H7 (cell line): ENCODE data around the gene SNX27. TPM values are rescaled to one million over a fixed set of nuclear protein-coding genes. Genes with fewer than 3 reads are reported as not detected.

Experiments
- DNase-seq: peaks from one replicate; pipeline ENCODE4 v3.0.0; 2012
- H3K27me3 ChIP-seq: 2 replicates; pipeline ENCODE4 v1.6.0; 2011; ENCODE audit warnings: mild to moderate bottlenecking, low read length; ENCODE audit not compliant: control insufficient read depth, insufficient read depth
- H3K36me3 ChIP-seq: replicated peaks from 2 replicates; pipeline ENCODE4 v1.5.1; 2011; ENCODE audit warnings: low read length; ENCODE audit not compliant: control insufficient read depth, insufficient read depth
- H3K4me3 ChIP-seq: 2 replicates; pipeline ENCODE4 v1.5.1; 2011; ENCODE audit warnings: low read depth, mild to moderate bottlenecking, control low read depth, low read length, moderate library complexity; ENCODE audit not compliant: insufficient read depth
- total RNA-seq: library from RNA; depleted of rRNA; stranded (reverse); fragments of >200 nt; shearing (Covaris generic); gene quantifications from 2 replicates; pipeline ENCODE4 v1.2.3, GENCODE V29; 2014

The SNX27 gene
- total RNA-seq, 1 experiment from 2014 or later: 35.1 TPM

DNA sequence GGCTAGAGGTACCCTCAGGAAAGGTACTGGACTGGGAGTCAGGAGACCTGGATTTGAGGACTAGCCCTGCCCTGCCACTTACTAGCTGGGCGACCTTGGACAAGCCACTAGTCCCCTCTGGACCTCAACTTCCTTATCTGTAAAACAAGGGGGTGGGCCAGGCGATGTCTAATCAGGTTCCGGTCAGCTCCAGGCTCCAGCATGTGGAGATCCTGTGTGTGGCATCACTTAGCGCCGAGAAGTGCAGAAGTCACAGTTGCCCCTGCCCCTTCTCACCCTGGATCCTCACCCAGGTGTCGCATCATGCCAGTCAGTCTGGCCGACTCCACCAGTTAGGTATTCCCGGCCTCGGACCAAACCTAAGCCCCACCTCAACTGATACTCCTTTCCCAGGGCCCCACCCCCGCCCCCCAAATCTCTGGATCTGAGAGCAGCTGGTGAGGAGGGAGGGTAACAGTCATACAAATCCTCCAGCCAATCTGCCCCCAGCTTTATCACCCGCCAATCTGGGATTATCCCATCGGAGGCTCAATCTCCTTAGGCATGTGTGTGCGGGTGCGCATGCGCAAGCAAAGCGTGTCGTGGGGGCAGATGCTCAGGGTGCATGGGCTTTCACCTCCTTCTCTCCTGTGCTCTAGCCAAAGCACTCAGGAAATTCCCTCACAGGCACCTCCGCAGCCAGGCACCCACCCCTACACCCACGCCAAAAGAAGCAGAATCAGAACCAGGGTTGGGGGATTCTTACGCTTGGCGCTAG, 99.4 kb downstream of the SNX27 start:
- Histone ChIP-seq H3K27me3 (peaks cover 5% of the 10 kb centered on the region; the same call in 1 of the 2 replicates), H3K36me3 (no peaks in the 10 kb centered on the region), H3K4me3 (no peak overlapping the region)
- DNase-seq: no peak

DNA sequence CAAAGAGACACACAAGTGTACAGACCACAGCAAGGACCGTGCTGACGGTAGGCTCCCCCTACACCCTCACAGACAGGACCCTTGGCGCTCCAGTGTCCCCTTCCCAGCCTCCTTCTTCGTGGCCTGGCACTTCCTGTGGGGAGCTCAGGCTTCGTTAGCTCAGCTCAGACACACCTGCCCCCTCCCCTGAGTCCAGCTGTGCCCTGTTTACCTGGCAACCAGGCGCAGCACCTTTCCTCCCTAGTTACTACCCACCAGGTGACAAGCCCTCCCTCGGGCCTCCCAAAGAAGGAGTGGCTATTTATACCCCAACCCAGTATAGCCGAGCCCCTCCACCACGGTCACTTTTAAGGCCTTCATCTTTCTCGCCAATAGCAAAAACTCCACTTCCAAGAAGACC, 100.1 kb downstream of the SNX27 start:
- no peak for DNase-seq

DNA sequence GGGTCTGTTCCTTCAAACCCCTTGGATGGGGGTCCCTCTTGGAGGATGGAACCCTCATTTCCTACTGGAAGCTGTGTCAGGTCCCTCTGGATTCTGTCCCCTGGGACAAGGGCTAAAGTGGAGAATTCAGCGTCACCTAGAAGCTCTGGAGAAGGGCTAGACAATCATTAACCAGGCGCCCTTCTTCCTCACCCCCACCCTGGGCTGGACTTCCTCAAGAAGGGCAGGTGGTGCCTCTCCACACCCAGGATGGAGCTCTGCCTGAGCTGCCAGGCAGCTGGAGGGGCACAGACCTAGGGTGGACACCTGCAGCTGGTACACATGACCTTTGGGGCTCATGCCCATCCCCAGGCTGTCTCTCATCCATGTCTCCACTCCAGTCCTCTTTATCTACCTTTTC, 101.2 kb downstream of the SNX27 start:
- H3K27me3 ChIP-seq: peaks cover 14% of the 10 kb centered on the region
- H3K4me3 ChIP-seq: no peak overlapping the region
- no peak for DNase-seq
- no peaks in the 10 kb centered on the region for H3K36me3 ChIP-seq

More for the DNA sequence above, 100.1 kb downstream of the SNX27 start:
- H3K4me3 ChIP-seq: no peak overlapping the region
- H3K36me3 ChIP-seq: no peaks in the 10 kb centered on the region
- H3K27me3 ChIP-seq: peaks cover 5% of the 10 kb centered on the region; the same call in 1 of the 2 replicates

DNA sequence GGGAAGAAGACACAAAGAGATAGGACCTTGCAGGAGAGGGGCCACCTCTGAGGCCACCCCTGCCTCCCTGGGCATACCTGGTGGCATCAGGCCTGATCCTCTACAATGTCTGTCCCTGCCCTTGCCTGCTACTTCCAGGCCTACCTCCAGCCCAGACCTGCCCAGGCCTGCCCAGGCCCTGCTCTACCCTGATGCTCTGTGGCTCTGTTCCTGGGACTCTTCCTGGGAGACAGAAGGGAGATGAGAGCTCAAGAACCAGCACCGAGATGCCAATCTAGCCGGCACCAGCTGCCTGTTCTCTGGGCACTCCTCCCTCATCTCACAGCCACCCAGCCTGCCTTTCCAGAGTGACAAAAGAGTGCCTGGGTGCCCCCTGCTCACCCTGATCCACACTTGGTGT, 102.0 kb downstream of the SNX27 start:
- no peaks in the 10 kb centered on the region for H3K36me3 ChIP-seq
- DNase-seq: no peak
- H3K27me3 ChIP-seq: peaks cover 23% of the 10 kb centered on the region
- no peak overlapping the region for H3K4me3 ChIP-seq

DNA sequence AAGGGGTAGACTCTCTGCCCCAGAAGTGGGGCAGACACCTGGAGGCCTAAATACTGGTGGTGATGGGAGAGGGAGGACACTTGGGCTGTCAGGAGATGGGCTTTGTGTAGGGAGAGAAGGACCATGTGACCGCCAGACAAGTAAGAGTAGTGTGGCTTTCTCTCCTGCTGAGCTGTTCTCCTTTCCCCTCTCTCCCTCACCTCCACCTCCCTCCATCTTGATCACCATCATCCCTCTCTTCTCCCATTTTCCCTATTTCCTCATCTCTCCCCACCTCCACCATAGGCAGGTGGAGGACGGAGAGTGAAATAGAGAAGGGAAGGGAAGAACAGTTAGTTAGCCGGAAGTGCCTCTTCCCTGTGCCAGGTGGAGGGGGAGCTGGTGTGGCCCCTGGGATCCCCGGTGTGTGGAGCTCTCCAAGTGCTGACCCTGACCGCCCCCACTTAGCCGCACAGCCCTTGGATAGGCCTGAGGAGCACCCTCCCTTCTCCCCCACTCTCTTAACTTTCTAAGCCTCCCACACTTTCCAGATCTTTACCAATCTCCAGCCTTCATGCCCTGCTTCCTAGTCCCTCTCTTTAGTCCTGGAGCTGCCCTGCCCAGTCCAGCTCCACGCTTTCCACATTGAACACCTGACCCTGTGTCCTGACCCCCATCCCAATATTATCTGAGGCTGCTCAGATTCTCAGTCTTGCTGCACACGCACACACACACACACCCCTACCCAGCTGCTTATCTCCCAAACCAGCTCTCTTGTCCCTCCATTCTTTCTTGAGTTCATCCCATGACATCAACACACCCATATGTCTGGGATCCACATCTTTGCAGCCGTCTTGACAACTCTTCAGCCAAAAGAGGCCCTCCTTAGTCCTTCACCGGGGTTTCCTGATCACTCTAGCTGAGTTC, 103.2 kb downstream of the SNX27 start:
- peak; percentile 71 for DNase-seq
- no peak overlapping the region for H3K4me3 ChIP-seq
- no peaks in the 10 kb centered on the region for H3K36me3 ChIP-seq
- peaks cover 31% of the 10 kb centered on the region for H3K27me3 ChIP-seq

DNA sequence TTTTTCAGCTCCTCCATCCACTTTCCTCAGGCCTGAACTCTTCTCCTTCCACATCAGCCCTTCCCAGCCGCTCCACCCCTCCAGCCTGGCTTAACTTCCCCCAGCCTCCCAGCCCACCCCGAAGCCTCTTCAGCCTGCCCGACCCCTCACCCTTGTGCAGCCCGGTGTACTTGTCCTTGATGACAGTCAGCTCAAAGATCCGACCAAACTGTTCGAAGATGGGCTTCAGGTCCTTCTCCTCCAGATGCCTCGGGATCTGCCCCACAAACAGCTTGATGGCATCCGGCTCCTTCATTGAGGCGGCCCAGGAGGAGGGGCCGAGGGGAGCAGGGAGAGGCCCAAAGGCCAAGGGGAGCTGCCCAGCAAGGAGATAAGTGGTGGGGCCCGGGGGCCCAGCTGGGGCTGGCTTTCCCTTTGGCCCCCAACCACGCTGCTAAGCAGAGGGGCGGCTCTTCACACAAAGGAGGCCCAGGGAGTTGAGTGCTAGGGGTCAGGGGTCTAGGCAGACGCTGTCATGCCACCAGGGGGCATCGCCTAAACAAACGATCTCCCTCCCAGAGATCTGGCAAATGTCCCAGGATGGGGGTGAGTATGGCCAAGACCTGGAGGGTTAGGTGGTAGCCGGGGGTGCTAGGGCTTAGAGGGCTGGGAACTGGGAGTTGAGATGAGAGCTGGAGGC, 104.0 kb downstream of the SNX27 start:
- peak; percentile 90 for DNase-seq
- Histone ChIP-seq H3K27me3 (peaks cover 39% of the 10 kb centered on the region), H3K36me3 (no peaks in the 10 kb centered on the region), H3K4me3 (peak overlapping the region; percentile 28; the same call in 1 of the 2 replicates)

DNA sequence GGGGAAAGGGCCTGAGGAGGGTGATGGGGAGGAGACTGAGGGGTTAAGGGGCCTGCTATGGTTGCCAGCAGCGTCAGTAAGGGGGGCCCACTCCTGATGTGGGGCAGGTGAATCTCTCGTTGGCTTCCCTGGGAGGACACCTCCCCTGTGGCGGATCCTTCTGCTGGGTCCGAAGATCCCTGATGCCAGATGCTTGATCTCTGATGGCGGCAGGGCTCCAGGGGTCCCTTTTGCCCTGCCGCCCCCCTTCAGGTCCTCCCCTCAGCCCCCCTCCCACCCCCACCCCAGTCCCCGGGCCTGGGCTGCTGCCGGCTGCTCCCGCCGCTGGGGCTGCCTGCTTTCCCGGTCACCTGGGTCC, 104.5 kb downstream of the SNX27 start:
- no peak for DNase-seq
- Histone ChIP-seq H3K27me3 (peaks cover 40% of the 10 kb centered on the region), H3K36me3 (no peaks in the 10 kb centered on the region), H3K4me3 (peak overlapping the region; percentile 28; the same call in 1 of the 2 replicates)

DNA sequence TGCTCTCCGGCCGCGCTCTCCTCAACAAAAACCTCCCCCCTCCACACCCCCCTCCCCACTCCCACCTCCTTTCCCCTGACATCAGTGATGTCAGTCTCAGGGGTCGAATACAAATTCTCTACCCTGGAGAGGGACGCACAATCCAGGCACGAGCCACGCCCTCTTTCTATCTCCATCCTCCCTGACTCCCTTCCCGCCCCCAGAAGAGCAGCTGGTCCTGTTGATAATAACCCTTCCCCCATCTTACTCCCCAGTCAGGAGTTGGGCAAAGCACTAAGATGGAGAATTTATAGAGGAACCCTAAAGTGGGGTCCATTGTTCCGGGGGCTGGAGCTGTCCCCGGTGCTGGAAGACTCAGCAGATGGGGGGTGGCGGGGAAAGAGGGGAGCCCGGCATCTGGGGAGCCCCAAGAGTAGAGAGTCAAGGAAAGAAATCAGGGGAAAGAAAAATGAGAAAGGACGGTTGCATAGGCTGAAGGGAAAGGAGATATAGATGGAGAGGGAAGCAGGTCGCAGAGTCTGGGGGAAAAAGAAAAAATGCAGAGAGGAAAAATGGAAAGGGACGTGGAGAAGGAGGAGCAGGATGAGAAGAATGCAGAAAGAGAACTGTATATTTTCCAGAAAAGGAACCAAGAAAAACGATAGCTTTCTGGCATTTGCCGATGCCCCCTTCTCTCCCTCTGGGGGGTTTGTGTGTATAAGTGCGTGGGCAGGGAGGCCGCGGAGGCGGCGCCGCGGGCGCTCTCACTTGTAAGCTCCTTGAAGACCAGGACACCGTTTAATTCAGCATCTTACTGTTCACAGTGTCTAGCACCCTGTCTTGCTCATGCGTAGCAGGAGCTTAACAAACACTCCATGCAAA, 105.2 kb downstream of the SNX27 start, which contains the start of gene CELF3:
CELF3 (minus strand) TSS at position 33 of the 861 bp plus-strand sequence. CDS start 783 bp downstream, outside the sequence.
- DNase-seq: peak; percentile 93
- peaks cover 46% of the 10 kb centered on the region for H3K27me3 ChIP-seq
- H3K36me3 ChIP-seq: no peaks in the 10 kb centered on the region
- peak within 1 kb of the TSS; percentile 28; the same call in 1 of the 2 replicates for H3K4me3 ChIP-seq

DNA sequence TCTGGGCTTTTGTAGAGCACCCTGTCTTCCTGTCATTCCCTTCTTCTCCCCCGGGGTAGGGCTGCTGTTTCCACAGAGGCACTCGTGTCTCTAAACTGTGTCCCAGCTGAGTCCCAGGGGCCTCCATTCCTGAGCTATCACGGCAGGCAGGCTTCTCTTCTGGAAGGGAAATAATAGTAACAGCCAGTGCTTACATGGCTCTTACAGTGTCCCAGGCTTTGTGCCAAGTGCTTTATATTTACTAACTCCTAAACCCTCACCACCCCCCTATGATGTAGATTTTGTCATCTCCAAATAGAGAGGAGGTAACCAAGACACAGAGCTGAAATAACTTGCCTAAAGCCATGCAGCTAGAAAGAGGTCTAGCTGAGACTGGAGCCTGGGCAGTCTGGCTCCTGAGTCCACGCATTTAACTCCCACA, 106.2 kb downstream of the SNX27 start:
- no peaks in the 10 kb centered on the region for H3K36me3 ChIP-seq
- DNase-seq: no peak
- H3K27me3 ChIP-seq: peaks cover 55% of the 10 kb centered on the region
- no peak overlapping the region for H3K4me3 ChIP-seq

DNA sequence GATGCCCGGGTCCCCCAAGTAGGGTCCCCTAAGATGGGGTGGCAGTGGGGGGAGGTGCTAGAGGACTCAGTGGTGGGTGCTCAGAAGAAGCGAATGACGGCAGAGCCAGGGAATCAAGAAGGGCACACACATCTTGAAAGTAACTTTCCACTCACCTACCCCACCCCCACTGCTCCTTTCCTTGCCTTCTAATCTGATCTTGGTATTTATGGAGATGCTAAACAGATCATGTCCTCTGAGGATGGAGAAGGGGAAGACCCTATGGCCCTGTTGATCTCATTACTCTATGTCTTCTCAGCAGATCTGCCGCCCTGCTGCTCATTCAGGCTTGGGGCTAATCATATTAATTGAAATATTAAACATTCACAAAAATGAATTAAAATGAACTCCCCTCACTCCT, 106.8 kb downstream of the SNX27 start:
- H3K27me3 ChIP-seq: peaks cover 55% of the 10 kb centered on the region
- no peaks in the 10 kb centered on the region for H3K36me3 ChIP-seq
- DNase-seq: no peak
- no peak overlapping the region for H3K4me3 ChIP-seq

DNA sequence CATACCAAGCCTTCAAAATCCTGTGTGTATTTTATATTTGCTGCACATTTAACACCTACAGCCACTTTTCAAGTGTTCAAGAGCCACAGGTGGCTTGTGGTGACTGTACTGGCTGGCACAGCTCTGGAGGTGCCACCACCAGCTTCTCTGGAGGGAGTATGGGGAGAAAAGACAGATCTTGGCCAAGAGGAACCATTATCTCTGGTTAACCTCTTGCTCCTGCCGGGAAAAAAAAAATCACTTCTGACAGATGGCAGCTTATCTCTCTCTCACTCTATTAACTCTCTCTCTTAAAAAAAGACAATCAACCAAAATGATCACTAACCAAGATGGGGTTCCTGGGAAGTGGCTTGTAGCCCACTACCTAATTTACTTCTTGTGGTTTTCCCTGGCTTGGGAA, 108.3 kb downstream of the SNX27 start:
- DNase-seq: peak; percentile 14
- Histone ChIP-seq H3K36me3 (no peaks in the 10 kb centered on the region), H3K4me3 (no peak overlapping the region), H3K27me3 (peaks cover 59% of the 10 kb centered on the region)

DNA sequence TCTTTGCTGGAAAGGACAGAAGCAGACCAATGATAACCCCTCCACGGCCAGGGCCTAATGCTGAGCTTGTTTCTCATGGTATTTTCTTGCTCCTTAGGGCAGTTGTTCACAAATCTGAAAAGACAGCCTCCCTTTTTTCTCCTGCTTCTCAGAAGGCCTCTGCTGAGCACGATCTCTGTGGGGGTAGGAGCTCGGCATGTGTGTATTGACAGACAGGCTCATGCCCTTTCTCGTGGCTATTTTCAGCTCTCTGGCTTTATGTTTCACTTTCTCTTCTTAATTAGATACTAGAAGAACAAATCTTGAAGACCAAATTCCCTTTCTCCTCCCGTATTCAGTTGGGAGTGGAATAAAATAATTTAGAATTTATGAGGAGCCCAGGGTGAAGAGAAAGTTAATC, 108.7 kb downstream of the SNX27 start:
- no peak for DNase-seq

DNA sequence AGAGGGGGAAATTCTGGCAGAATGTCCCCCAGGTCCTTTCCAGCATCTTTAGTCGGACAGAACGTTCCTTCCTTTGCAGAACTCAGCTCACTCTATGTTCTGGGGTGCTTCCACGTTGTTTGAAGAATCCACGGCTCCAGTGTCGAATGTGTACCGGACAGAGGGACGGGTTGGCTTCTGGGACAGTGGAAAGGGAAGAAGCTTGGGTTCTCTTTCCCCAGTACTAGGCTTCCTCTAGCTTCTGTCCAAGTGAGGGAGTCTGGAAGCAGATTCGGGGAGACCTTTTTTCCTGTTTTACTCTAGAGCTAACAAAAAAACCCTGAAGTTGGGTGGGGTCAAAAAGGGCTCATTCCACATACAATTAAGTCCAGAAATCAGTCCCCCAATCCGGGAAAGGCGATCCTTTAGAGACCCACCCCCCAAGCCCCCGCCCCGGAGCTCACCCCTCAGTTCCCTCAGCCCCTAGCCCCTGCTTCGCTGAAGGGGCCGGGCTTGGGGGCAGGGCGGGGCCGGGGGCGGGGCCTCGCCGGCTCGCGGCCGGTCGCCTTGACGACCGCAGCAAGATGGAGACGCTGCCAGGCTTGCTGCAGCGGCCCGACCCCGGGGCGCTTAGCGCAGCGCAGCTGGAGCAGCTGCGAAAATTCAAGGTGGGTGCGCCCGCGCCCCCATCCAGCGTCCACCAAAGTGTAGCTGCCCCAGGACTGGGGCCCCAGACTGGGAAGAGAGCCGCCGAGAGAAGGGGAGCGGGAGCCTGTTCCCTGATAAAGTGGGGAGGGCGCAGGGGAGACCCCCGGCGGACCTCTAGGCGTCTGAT, 109.3 kb downstream of the SNX27 start, which contains the start of gene RIIAD1:
RIIAD1 (plus strand) TSS at position 549 of the 814 bp plus-strand sequence; CDS start at position 564, 15 bp downstream.
- peak; percentile 98 for DNase-seq
- H3K36me3 ChIP-seq: no peaks in the 10 kb centered on the region
- H3K27me3 ChIP-seq: peaks cover 56% of the 10 kb centered on the region
- peak within 1 kb of the TSS; percentile 41 for H3K4me3 ChIP-seq

More for the DNA sequence above, 108.7 kb downstream of the SNX27 start:
- Histone ChIP-seq H3K36me3 (no peaks in the 10 kb centered on the region), H3K27me3 (peaks cover 59% of the 10 kb centered on the region), H3K4me3 (no peak overlapping the region)
